CD14-positive monocyte (primary cell): Measurements from ENCODE around the gene ZBTB44. TPM values are rescaled to one million over a fixed set of nuclear protein-coding genes. Genes with fewer than 3 reads are reported as not detected.

Experiments used
- DNase-seq, 3 donors: peaks; one replicate each; pipeline ENCODE4 v3.0.0-alpha.2; 2011 to 2022
- H2AFZ ChIP-seq: 2 replicates; pipeline ENCODE4 v1.6.0; 2012; ENCODE audit warnings: mild to moderate bottlenecking, low read depth, low read length, inconsistent platforms; ENCODE audit not compliant: insufficient read depth, poor library complexity, severe bottlenecking
- H3K27ac ChIP-seq, 2 donors: 1 replicate in 1 of 2; 2 replicates in 1 of 2; pipeline ENCODE4 v1.5.1; 2012 to 2013; ENCODE audit warnings: low read length in 2 of 2, control low read depth in 1 of 2, inconsistent platforms in 1 of 2, low read depth in 1 of 2, mild to moderate bottlenecking in 1 of 2
- H3K27me3 ChIP-seq, 2 donors: one replicate each; pipeline versions ENCODE4 v1.6.0 to v1.6.1; 2011 to 2013; ENCODE audit warnings: low read length in 2 of 2; ENCODE audit not compliant: control insufficient read depth in 2 of 2, insufficient read depth in 2 of 2
- H3K36me3 ChIP-seq, 2 donors: replicated peaks in 1 of 2; 1 replicate in 1 of 2; 2 replicates in 1 of 2; pipeline versions ENCODE4 v1.5.1 to v1.6.1; 2012 to 2013; ENCODE audit warnings: low read length in 2 of 2, control low read depth in 1 of 2, inconsistent platforms in 1 of 2, mild to moderate bottlenecking in 1 of 2; ENCODE audit not compliant: insufficient read depth in 2 of 2, control insufficient read depth in 1 of 2
- H3K4me1 ChIP-seq, 2 donors: 1 replicate in 1 of 2; 2 replicates in 1 of 2; pipeline versions ENCODE4 v1.5.1 to v1.6.1; 2012 to 2013; ENCODE audit warnings: low read length in 2 of 2, control low read depth in 1 of 2, inconsistent platforms in 1 of 2, mild to moderate bottlenecking in 1 of 2, moderate library complexity in 1 of 2; ENCODE audit not compliant: insufficient read depth in 2 of 2, control insufficient read depth in 1 of 2
- H3K4me2 ChIP-seq: replicated peaks from 2 replicates; pipeline ENCODE3; 2012; ENCODE audit warnings: low read length, moderate library complexity, mild to moderate bottlenecking; ENCODE audit not compliant: poor library complexity, severe bottlenecking; ENCODE audit errors: extremely low read depth
- H3K4me3 ChIP-seq, 3 experiments: fragments of 200-600 bp in 1 of 3; sonication (generic) in 1 of 3; replicated peaks in 1 of 3; 1 replicate in 2 of 3; 2 replicates in 1 of 3; pipeline ENCODE4 v1.5.1; 2011 to 2013; ENCODE audit warnings: low read length in 3 of 3, mild to moderate bottlenecking in 3 of 3, control low read depth in 2 of 3, low read depth in 2 of 3, inconsistent platforms in 1 of 3, moderate library complexity in 1 of 3
- H3K79me2 ChIP-seq: 2 replicates; pipeline ENCODE4 v1.6.0; 2012; ENCODE audit warnings: mild to moderate bottlenecking, control low read depth, inconsistent platforms, low read length, moderate library complexity; ENCODE audit not compliant: insufficient read depth
- H3K9ac ChIP-seq: 2 replicates; pipeline ENCODE4 v1.6.0; 2017; ENCODE audit warnings: low read length, mild to moderate bottlenecking; ENCODE audit not compliant: insufficient read depth, poor library complexity, severe bottlenecking
- H3K9me3 ChIP-seq, 2 donors: replicated peaks in 1 of 2; 1 replicate in 1 of 2; 2 replicates in 1 of 2; pipeline versions ENCODE4 v1.5.1 to v1.6.1; 2012 to 2013; ENCODE audit warnings: low read length in 2 of 2, control low read depth in 1 of 2; ENCODE audit not compliant: control insufficient read depth in 1 of 2, insufficient read depth in 1 of 2
- H4K20me1 ChIP-seq: 2 replicates; pipeline ENCODE4 v1.6.0; 2012; ENCODE audit warnings: mild to moderate bottlenecking, low read length, control low read depth, moderate library complexity; ENCODE audit not compliant: insufficient read depth
- H3K27ac Mint-ChIP-seq, 7 donors: one replicate each; pipeline ENCODE4 v1.8.0; 2020; ENCODE audit warnings: mild to moderate bottlenecking in 7 of 7, mixed read lengths in 7 of 7, moderate library complexity in 6 of 7, inconsistent platforms in 2 of 7
- H3K27me3 Mint-ChIP-seq, 3 donors: one replicate each; pipeline ENCODE4 v1.8.0; 2021 to 2022; ENCODE audit warnings: low read depth in 3 of 3, mild to moderate bottlenecking in 3 of 3, mixed read lengths in 3 of 3, moderate library complexity in 3 of 3, inconsistent platforms in 1 of 3
- H3K36me3 Mint-ChIP-seq, 2 donors: one replicate each; pipeline ENCODE4 v1.8.0; 2020; ENCODE audit warnings: mixed read lengths in 2 of 2, inconsistent platforms in 1 of 2, mild to moderate bottlenecking in 1 of 2
- H3K4me1 Mint-ChIP-seq: one replicate; pipeline ENCODE4 v1.8.0; 2020; ENCODE audit warnings: mild to moderate bottlenecking, mixed read lengths
- H3K4me3 Mint-ChIP-seq, 2 donors: one replicate each; pipeline ENCODE4 v1.8.0; 2020; ENCODE audit warnings: mild to moderate bottlenecking in 2 of 2, mixed read lengths in 2 of 2, moderate library complexity in 1 of 2
- H3K9me3 Mint-ChIP-seq, 7 donors: one replicate each; pipeline ENCODE4 v1.8.0; 2020 to 2022; ENCODE audit warnings: mixed read lengths in 7 of 7, mild to moderate bottlenecking in 6 of 7, moderate library complexity in 6 of 7, inconsistent platforms in 2 of 7
- WGBS: methylation state at CpG from one replicate; pipeline ENCODE4 v1.1.5; 2013; ENCODE audit warnings: missing lambda C conversion rate; ENCODE audit not compliant: insufficient coverage; 5-methylcytosine and 5-hydroxymethylcytosine counted together
- intact Hi-C, 2 donors: fragments of 100-400 bp; cut with micrococcal nuclease; formaldehyde crosslinking; loops; one replicate each; pipeline versions ENCODE4 v1.15.0 to v1.15.1; 2023
- polyA plus RNA-seq, 3 donors: library from polyadenylated mRNA; depleted of rRNA in 1 of 3; unstranded in 2 of 3; stranded (reverse) in 1 of 3; fragments of 300-500 nt in 2 of 3; fragments of >200 nt in 1 of 3; fragmentation: Illumina TruSeq in 2 of 3; gene quantifications; 1 replicate in 2 of 3; 2 replicates in 1 of 3; pipeline ENCODE4 v1.2.3, GENCODE V29; 2012 to 2021
- TF ChIP-seq, protein P1 (sequence below): fragments of 200-600 bp; IDR thresholded peaks from one replicate; pipeline ENCODE4 v1.8.0; 2022; ENCODE audit warnings: antibody characterized with exemption, mild to moderate bottlenecking

Gene ZBTB44
- polyA plus RNA-seq, 3 donors = 2.4 to 21.3 (median 2.7) TPM

DNA sequence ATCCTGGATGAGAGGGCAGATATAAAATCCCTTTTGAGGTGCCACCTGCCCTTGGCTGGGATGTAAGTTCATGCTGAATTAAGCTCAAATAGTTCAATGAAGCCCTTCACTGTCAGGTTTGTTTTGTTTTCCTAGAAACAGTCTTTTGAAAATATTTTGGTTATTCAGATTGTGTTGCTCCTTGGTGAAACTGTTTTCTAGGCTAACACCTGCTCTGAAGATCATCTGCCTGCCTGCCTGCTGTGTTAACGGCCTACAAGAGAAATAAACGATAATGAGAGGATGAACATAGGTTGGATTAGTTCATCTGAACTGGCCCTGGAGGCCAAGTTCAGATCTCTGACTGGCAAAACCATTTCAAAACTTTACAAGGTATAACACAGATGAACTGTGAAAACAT is 67.4 kb downstream of the ZBTB44 start:
- Histone ChIP-seq H3K27me3 (no peaks in the 10 kb centered on the region), H3K27ac (no peak overlapping the region), H3K4me3 (no peak overlapping the region), H4K20me1 (peaks cover 23% of the 10 kb centered on the region), H3K4me2 (no peak overlapping the region), H3K4me1 (peaks cover 0 to 7% of the 10 kb centered on the region in 2 donors), H2AFZ (no peak overlapping the region), H3K36me3 (peaks cover 5 to 11% of the 10 kb centered on the region in 2 donors), H3K79me2 (peaks cover 59% of the 10 kb centered on the region), H3K9me3 (no peaks in the 10 kb centered on the region), H3K9ac (no peak overlapping the region)
- no peak overlapping the region for H3K4me3 Mint-ChIP-seq
- intact Hi-C loops = no loop called here
- no peak for DNase-seq
- TF ChIP-seq, protein P1, sequence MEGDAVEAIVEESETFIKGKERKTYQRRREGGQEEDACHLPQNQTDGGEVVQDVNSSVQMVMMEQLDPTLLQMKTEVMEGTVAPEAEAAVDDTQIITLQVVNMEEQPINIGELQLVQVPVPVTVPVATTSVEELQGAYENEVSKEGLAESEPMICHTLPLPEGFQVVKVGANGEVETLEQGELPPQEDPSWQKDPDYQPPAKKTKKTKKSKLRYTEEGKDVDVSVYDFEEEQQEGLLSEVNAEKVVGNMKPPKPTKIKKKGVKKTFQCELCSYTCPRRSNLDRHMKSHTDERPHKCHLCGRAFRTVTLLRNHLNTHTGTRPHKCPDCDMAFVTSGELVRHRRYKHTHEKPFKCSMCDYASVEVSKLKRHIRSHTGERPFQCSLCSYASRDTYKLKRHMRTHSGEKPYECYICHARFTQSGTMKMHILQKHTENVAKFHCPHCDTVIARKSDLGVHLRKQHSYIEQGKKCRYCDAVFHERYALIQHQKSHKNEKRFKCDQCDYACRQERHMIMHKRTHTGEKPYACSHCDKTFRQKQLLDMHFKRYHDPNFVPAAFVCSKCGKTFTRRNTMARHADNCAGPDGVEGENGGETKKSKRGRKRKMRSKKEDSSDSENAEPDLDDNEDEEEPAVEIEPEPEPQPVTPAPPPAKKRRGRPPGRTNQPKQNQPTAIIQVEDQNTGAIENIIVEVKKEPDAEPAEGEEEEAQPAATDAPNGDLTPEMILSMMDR = no peak
- peaks cover 19 to 22% of the 10 kb centered on the region in 2 donors for H3K36me3 Mint-ChIP-seq
- H3K9me3 Mint-ChIP-seq = peaks cover 0 to 2% (median 2%) of the 10 kb centered on the region in 7 donors
- no CpG with 5 or more reads among the region's 2 CpGs for WGBS
- H3K27ac Mint-ChIP-seq = peak overlapping the region in 1 of 7 donors; percentile 4
- H3K4me1 Mint-ChIP-seq = peaks cover 8% of the 10 kb centered on the region
- H3K27me3 Mint-ChIP-seq = no peaks in the 10 kb centered on the region

DNA sequence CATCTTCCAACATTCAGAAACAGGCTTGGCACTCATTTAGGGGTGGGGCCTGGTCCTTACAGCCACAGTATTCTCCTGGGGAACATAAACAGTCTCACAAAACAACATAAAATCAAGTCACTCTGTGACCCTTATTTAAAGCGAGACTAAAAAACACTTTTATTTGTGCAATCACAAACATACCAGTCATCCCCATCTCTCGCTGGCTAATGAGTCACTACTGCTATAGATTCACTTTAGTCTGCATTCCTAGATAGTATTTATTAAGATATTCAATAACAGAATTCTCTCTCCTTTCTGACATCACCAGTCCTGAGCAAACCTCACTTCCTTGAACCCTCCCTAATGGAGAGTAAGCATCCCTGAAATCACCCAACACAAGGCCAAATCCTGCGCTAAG is 68.0 kb downstream of the ZBTB44 start:
- TF ChIP-seq, protein P1 = no peak
- Histone ChIP-seq H3K9me3 (no peaks in the 10 kb centered on the region), H3K36me3 (peaks cover 5 to 11% of the 10 kb centered on the region in 2 donors), H3K4me3 (no peak overlapping the region), H3K4me2 (no peak overlapping the region), H3K27ac (no peak overlapping the region), H3K9ac (no peak overlapping the region), H3K27me3 (no peaks in the 10 kb centered on the region), H2AFZ (no peak overlapping the region), H4K20me1 (peaks cover 20% of the 10 kb centered on the region), H3K4me1 (peaks cover 0 to 7% of the 10 kb centered on the region in 2 donors), H3K79me2 (peaks cover 58% of the 10 kb centered on the region)
- H3K9me3 Mint-ChIP-seq = peaks cover 0 to 2% (median 0%) of the 10 kb centered on the region in 7 donors
- H3K36me3 Mint-ChIP-seq = peaks cover 15 to 18% of the 10 kb centered on the region in 2 donors
- no peak overlapping the region for H3K4me3 Mint-ChIP-seq
- intact Hi-C loops = no loop called here
- no peaks in the 10 kb centered on the region for H3K27me3 Mint-ChIP-seq
- peak overlapping the region in 2 of 7 donors; percentile 26 to 37 for H3K27ac Mint-ChIP-seq
- DNase-seq = no peak
- no CpG with 5 or more reads among the region's 3 CpGs for WGBS
- H3K4me1 Mint-ChIP-seq = peaks cover 8% of the 10 kb centered on the region
